B cell (primary cell): ENCODE measurements around the gene HCFC1. TPM values are rescaled to one million over a fixed set of nuclear protein-coding genes. Genes with fewer than 3 reads are reported as not detected.

Source experiments
- ATAC-seq: fragments of 200-7000 bp; cut with Tn5 transposase; one replicate; pipeline ENCODE4 v1.10.0; 2021; ENCODE audit warnings: low read depth, mild to moderate bottlenecking, moderate number of reproducible peaks, moderate library complexity
- CTCF ChIA-PET: fragments of 350-600 bp; sonication (Branson Sonifier 250); formaldehyde crosslinking; loops from one replicate; lab custom pipeline; 2021; ENCODE audit warnings: antibody characterized with exemption, inconsistent platforms; lab: Charles Lee
- POLR2A ChIA-PET: fragments of 350-600 bp; sonication (Branson Sonifier 250); formaldehyde crosslinking; loops from one replicate; lab custom pipeline; 2021; ENCODE audit warnings: antibody characterized with exemption; lab: Charles Lee
- DNase-seq: peaks from one replicate; pipeline ENCODE4 v3.0.0; 2013
- H2AFZ ChIP-seq: 2 replicates; pipeline ENCODE4 v1.6.1; 2012; ENCODE audit warnings: mild to moderate bottlenecking, low read depth, low read length; ENCODE audit not compliant: insufficient read depth, poor library complexity, severe bottlenecking
- H3K27ac ChIP-seq, 2 donors: 1 replicate in 1 of 2; 2 replicates in 1 of 2; pipeline ENCODE4 v1.5.1; 2012 to 2013; ENCODE audit warnings: low read length in 2 of 2, mild to moderate bottlenecking in 2 of 2, moderate library complexity in 1 of 2
- H3K27me3 ChIP-seq, 4 experiments: fragments of 200-600 bp in 1 of 4; sonication (generic) in 1 of 4; replicated peaks in 1 of 4; 1 replicate in 2 of 4; 2 replicates in 2 of 4; pipeline versions ENCODE4 v1.6.1 to v1.7.0; 2013 to 2016; ENCODE audit warnings: low read length in 3 of 4, mild to moderate bottlenecking in 2 of 4, mixed read lengths in 1 of 4, moderate library complexity in 1 of 4; ENCODE audit not compliant: insufficient read depth in 4 of 4, control insufficient read depth in 3 of 4; ENCODE audit errors: control extremely low read depth in 1 of 4
- H3K36me3 ChIP-seq, 2 experiments: replicated peaks in 1 of 2; 1 replicate in 1 of 2; 2 replicates in 1 of 2; pipeline versions ENCODE4 v1.6.1 to v1.7.1; 2013; ENCODE audit warnings: low read length in 1 of 2; ENCODE audit not compliant: insufficient read depth in 2 of 2, control insufficient read depth in 1 of 2; ENCODE audit errors: control extremely low read depth in 1 of 2, extremely low read depth in 1 of 2
- H3K4me1 ChIP-seq, 2 donors: fragments of 200-600 bp in 1 of 2; sonication (generic) in 1 of 2; 1 replicate in 1 of 2; 2 replicates in 1 of 2; pipeline versions ENCODE4 v1.5.1 to v1.6.1; 2013 to 2017; ENCODE audit warnings: low read length in 2 of 2; ENCODE audit not compliant: control insufficient read depth in 2 of 2, insufficient read depth in 2 of 2
- H3K4me2 ChIP-seq: replicated peaks from 2 replicates; pipeline ENCODE3; 2012; ENCODE audit warnings: mild to moderate bottlenecking, low read depth, low read length; ENCODE audit not compliant: poor library complexity, severe bottlenecking
- H3K4me3 ChIP-seq, 5 experiments: fragments of 200-600 bp in 1 of 5; sonication (generic) in 1 of 5; 1 replicate in 3 of 5; 2 replicates in 2 of 5; pipeline versions ENCODE4 v1.5.1 to v1.7.0; 2011 to 2016; ENCODE audit warnings: low read length in 4 of 5, mild to moderate bottlenecking in 4 of 5, low read depth in 2 of 5, control low read depth in 1 of 5, moderate library complexity in 1 of 5; ENCODE audit not compliant: insufficient read depth in 1 of 5; ENCODE audit errors: control extremely low read depth in 1 of 5, extremely low read depth in 1 of 5
- H3K79me2 ChIP-seq: fragments of 200-600 bp; sonication (generic); one replicate; pipeline ENCODE4 v1.6.0; 2016; ENCODE audit warnings: low read length; ENCODE audit not compliant: control insufficient read depth, insufficient read depth
- H3K9ac ChIP-seq: fragments of 200-600 bp; sonication (generic); 2 replicates; pipeline ENCODE4 v1.6.1; 2017; ENCODE audit warnings: mild to moderate bottlenecking, low read length, moderate library complexity
- H3K9me3 ChIP-seq, 3 donors: one replicate each; pipeline versions ENCODE4 v1.6.1 to v1.7.1; 2013; ENCODE audit warnings: low read length in 2 of 3; ENCODE audit not compliant: control insufficient read depth in 2 of 3, insufficient read depth in 1 of 3; ENCODE audit errors: control extremely low read depth in 1 of 3
- H4K20me1 ChIP-seq: 2 replicates; pipeline ENCODE4 v1.6.0; 2012; ENCODE audit warnings: mild to moderate bottlenecking, low read length; ENCODE audit not compliant: insufficient read depth, control insufficient read depth, poor library complexity, severe bottlenecking
- H3K27ac Mint-ChIP-seq: one replicate; pipeline ENCODE4 v1.8.0; 2021; ENCODE audit warnings: mixed read lengths
- H3K27me3 Mint-ChIP-seq: one replicate; pipeline ENCODE4 v1.8.0; 2021; ENCODE audit warnings: mixed read lengths
- H3K4me1 Mint-ChIP-seq: one replicate; pipeline ENCODE4 v1.8.0; 2021; ENCODE audit warnings: mixed read lengths
- H3K4me3 Mint-ChIP-seq: one replicate; pipeline ENCODE4 v1.8.0; 2021; ENCODE audit warnings: mixed read lengths
- H3K9me3 Mint-ChIP-seq: one replicate; pipeline ENCODE4 v1.8.0; 2022; ENCODE audit warnings: mixed read lengths; ENCODE audit not compliant: insufficient read depth
- EZH2 ChIP-seq: IDR thresholded peaks from 2 replicates; pipeline ENCODE4 v1.6.1; 2012; ENCODE audit warnings: borderline replicate concordance, low read depth, mild to moderate bottlenecking, moderate library complexity, low read length; ENCODE audit not compliant: insufficient read depth, poor library complexity, severe bottlenecking
- WGBS: methylation state at CpG from one replicate; pipeline ENCODE4 v1.1.5; 2013; ENCODE audit warnings: missing lambda C conversion rate; ENCODE audit not compliant: insufficient coverage; 5-methylcytosine and 5-hydroxymethylcytosine counted together
- intact Hi-C: fragments of 100-400 bp; cut with micrococcal nuclease; formaldehyde crosslinking; loops from one replicate; pipeline ENCODE4 v1.10.0; 2022
- polyA plus RNA-seq: library from polyadenylated mRNA; depleted of rRNA; stranded (reverse); fragments of >200 nt; gene quantifications from 2 replicates; pipeline ENCODE4 v1.2.3, GENCODE V29; 2012
- total RNA-seq, 2 donors: library from RNA; stranded (reverse); fragments of 120-200 nt in 1 of 2; gene quantifications; 1 replicate in 1 of 2; 2 replicates in 1 of 2; pipeline versions ENCODE4 v1.2.3 to v1.2.4, GENCODE V29; 2013 to 2022
- TF ChIP-seq, protein P1 (sequence below): fragments of 200-600 bp; IDR thresholded peaks from one replicate; pipeline ENCODE4 v1.8.0; 2022; ENCODE audit warnings: antibody characterized with exemption, mild to moderate bottlenecking

Gene HCFC1
- total and polyA plus RNA-seq, 2 donors (not counting 1 experiment from before 2014, with no cell fraction given), result 32.1 to 57.7 TPM

DNA sequence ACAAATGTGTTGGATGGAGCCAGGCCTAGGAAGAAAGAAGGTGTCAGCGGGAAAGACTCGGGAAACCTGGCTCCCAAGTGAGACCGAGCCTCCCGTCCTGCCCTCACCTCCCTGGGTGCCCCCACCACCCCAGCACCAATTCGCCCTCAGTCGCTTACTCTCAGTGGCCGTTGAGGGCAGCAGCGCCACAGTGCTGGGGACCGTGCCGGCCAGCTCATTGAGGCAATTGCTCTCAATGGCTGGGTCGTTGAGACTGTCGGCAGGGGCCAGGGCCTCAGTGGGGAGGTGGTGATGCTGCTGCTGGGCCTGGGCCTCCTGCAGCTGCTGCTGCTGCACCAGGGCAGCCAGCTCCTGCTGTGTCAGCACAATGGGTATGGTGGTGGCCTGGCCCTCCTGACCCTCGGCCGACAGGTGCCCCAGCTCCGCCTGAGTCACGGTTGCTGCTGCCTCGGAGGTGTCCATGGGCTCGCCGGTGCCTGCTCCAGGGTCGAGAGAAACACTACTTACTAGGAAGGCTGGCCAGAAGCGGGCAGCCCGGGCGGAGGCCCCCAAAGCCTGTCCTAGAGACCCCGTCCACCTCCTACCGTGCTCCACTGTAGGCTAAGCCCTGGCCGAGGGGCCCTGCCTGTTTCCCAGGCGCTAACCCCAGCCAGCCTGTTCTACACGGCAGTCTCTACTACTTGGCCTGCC is 19.8 kb downstream of the HCFC1 start:
- Histone ChIP-seq H4K20me1 (no peaks in the 10 kb centered on the region), H3K4me2 (no peak overlapping the region), H3K4me3 (no peak overlapping the region), H2AFZ (no peak overlapping the region), H3K9me3 (no peaks in the 10 kb centered on the region), H3K9ac (no peak overlapping the region), H3K79me2 (no peaks in the 10 kb centered on the region), H3K4me1 (peaks cover 4 to 14% of the 10 kb centered on the region in 2 donors), H3K36me3 (peaks cover 0 to 54% of the 10 kb centered on the region in 2 experiments), H3K27me3 (no peaks in the 10 kb centered on the region), H3K27ac (no peak overlapping the region)
- DNase-seq (no peak), ATAC-seq (no peak)
- H3K27me3 Mint-ChIP-seq, result no peaks in the 10 kb centered on the region
- no peak overlapping the region for H3K27ac Mint-ChIP-seq
- intact Hi-C loops, result no loop called here
- H3K4me3 Mint-ChIP-seq, result no peak overlapping the region
- H3K9me3 Mint-ChIP-seq, result no peaks in the 10 kb centered on the region
- POLR2A ChIA-PET, result interaction anchor here (2.1 kb wide), 1 partner anchor 28 kb away, joined by 4 read pairs; no protein-coding TSS in a partner anchor
- peaks cover 7% of the 10 kb centered on the region for H3K4me1 Mint-ChIP-seq
- 98% methylated on average over 9 of the region's 28 CpGs for WGBS
- TF ChIP-seq EZH2, result no peak
- TF ChIP-seq, protein P1, sequence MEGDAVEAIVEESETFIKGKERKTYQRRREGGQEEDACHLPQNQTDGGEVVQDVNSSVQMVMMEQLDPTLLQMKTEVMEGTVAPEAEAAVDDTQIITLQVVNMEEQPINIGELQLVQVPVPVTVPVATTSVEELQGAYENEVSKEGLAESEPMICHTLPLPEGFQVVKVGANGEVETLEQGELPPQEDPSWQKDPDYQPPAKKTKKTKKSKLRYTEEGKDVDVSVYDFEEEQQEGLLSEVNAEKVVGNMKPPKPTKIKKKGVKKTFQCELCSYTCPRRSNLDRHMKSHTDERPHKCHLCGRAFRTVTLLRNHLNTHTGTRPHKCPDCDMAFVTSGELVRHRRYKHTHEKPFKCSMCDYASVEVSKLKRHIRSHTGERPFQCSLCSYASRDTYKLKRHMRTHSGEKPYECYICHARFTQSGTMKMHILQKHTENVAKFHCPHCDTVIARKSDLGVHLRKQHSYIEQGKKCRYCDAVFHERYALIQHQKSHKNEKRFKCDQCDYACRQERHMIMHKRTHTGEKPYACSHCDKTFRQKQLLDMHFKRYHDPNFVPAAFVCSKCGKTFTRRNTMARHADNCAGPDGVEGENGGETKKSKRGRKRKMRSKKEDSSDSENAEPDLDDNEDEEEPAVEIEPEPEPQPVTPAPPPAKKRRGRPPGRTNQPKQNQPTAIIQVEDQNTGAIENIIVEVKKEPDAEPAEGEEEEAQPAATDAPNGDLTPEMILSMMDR, result no peak
- CTCF ChIA-PET, result interaction anchor here (0.9 to 15.4 kb wide), 6 partner anchors 7 to 188 kb away, joined by 3 to 325 read pairs (median 3); partner anchors contain the start of genes ARHGAP4, PLXNB3 and RENBP

DNA sequence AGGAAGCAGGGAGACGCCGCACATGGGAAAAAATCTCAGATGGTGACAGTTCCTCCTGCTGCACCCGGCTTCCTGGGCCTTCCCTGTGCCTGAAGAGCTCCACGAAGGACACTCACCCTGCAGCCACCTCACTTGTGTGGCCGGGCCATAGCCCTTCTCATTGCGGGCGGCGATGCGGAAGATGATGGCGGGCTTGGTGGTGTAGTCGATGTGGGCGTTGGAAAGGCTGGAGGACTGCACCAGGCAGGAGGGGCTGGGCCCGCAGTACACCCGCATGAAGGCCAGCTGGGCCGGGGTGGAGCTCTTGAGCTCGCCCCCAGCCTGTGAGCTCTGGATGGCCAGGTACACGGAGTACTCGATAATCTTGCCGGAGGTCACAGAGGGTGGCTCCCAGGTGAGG is 21.5 kb downstream of the HCFC1 start:
- no peaks in the 10 kb centered on the region for H3K27me3 ChIP-seq
- no peak overlapping the region for H3K4me3 ChIP-seq
- Mint-ChIP-seq H3K27ac (no peak overlapping the region), H3K4me3 (no peak overlapping the region), H3K27me3 (no peaks in the 10 kb centered on the region), H3K4me1 (peaks cover 10% of the 10 kb centered on the region), H3K9me3 (no peaks in the 10 kb centered on the region)
- H3K27ac ChIP-seq, result no peak overlapping the region
- H3K79me2 ChIP-seq, result no peaks in the 10 kb centered on the region
- ChIA-PET CTCF (interaction anchor here (1.2 to 15.4 kb wide), 4 partner anchors 14 to 263 kb away, joined by 4 to 325 read pairs (median 47); partner anchors contain the start of genes ARHGAP4, NAA10 and PLXNB3), POLR2A (interaction anchor here (0.9 kb wide), 1 partner anchor 21 kb away, joined by 4 read pairs; the partner anchor contains the start of gene HCFC1)
- no peak overlapping the region for H3K4me2 ChIP-seq
- no peak overlapping the region for H2AFZ ChIP-seq
- peaks cover 0 to 53% of the 10 kb centered on the region in 2 experiments for H3K36me3 ChIP-seq
- no peak for DNase-seq
- H3K9me3 ChIP-seq, result no peaks in the 10 kb centered on the region
- H3K4me1 ChIP-seq, result peaks cover 4 to 17% of the 10 kb centered on the region in 2 donors
- intact Hi-C loops, result no loop called here
- H3K9ac ChIP-seq, result no peak overlapping the region
- WGBS, result 92% methylated on average over 12 of the region's 19 CpGs
- no peak for TF ChIP-seq EZH2
- TF ChIP-seq, protein P1, result no peak
- ATAC-seq, result no peak
- H4K20me1 ChIP-seq, result no peaks in the 10 kb centered on the region
